Measurements from ENCODE around the gene RHD.
"Not testable (repeated sequence)": the region's sequence is repeated elsewhere in the genome, so short reads cannot be mapped to it uniquely, and the experiment has no call there.

Gene RHD

GRCh38 chr1:25361901-25362300, 89.6 kb downstream of the RHD start:
- H3K4me3 ChIP-seq (replicated peaks; ENCODE audit: insufficient read depth, low read length), result no peak overlapping the region
- no peak overlapping the region for H3K27ac ChIP-seq (replicated peaks)
- DNase-seq (ENCODE audit: low read depth in 1 of 2, low spot score in 1 of 2), result no peak
- no peaks in the 10 kb centered on the region for H3K27me3 ChIP-seq (ENCODE audit: insufficient read depth, poor library complexity, severe bottlenecking)
- no peak for TF ChIP-seq GABPA (IDR thresholded peaks at IDR 0.05; ENCODE audit: low read depth)

GRCh38 chr1:25362634-25363559, 90.6 kb downstream of the RHD start:
- H3K4me3 ChIP-seq (replicated peaks; ENCODE audit: insufficient read depth, low read length); H3K27ac ChIP-seq (replicated peaks); DNase-seq (ENCODE audit: low read depth in 1 of 2, low spot score in 1 of 2); H3K27me3 ChIP-seq (ENCODE audit: insufficient read depth, poor library complexity, severe bottlenecking): not testable (repeated sequence)

GRCh38 chr1:25369241-25369640, 96.9 kb downstream of the RHD start:
- H3K4me3 ChIP-seq (replicated peaks; ENCODE audit: insufficient read depth, low read length), result no peak overlapping the region
- no peaks in the 10 kb centered on the region for H3K27me3 ChIP-seq (ENCODE audit: insufficient read depth, poor library complexity, severe bottlenecking)
- no peak for DNase-seq (ENCODE audit: low read depth in 1 of 2, low spot score in 1 of 2)
- TF ChIP-seq SPI1 (IDR thresholded peaks at IDR 0.05; ENCODE audit: borderline replicate concordance, low read depth) (no peak), GABPA (IDR thresholded peaks at IDR 0.05; ENCODE audit: low read depth) (no peak), CTCF (IDR thresholded peaks at IDR 0.05; ENCODE audit: insufficient read depth, low read length) (no peak), REST (IDR thresholded peaks at IDR 0.05; ENCODE audit: insufficient replicate concordance, low read depth) (no peak), POLR2AphosphoS5 (IDR thresholded peaks at IDR 0.05; ENCODE audit: low read depth) (no peak)
- H3K27ac ChIP-seq (replicated peaks), result no peak overlapping the region

GRCh38 chr1:25369691-25370271, 97.5 kb downstream of the RHD start:
- not testable (repeated sequence) for H3K27me3 ChIP-seq (ENCODE audit: insufficient read depth, poor library complexity, severe bottlenecking); H3K27ac ChIP-seq (replicated peaks); H3K4me3 ChIP-seq (replicated peaks; ENCODE audit: insufficient read depth, low read length)
- peak in 1 of 2 experiments; percentile 68 for DNase-seq (ENCODE audit: low read depth in 1 of 2, low spot score in 1 of 2)

- not testable (repeated sequence) for H3K4me3 ChIP-seq (replicated peaks; ENCODE audit: insufficient read depth, low read length); DNase-seq (ENCODE audit: low read depth in 1 of 2, low spot score in 1 of 2); H3K27me3 ChIP-seq (ENCODE audit: insufficient read depth, poor library complexity, severe bottlenecking); H3K27ac ChIP-seq (replicated peaks)
Measured at GRCh38 chr1:25371757-25372156, 99.4 kb downstream of the RHD start.

GRCh38 chr1:25378367-25378766, 106.1 kb downstream of the RHD start:
- not testable (repeated sequence) for DNase-seq (ENCODE audit: low read depth in 1 of 2, low spot score in 1 of 2); H3K27ac ChIP-seq (replicated peaks); H3K27me3 ChIP-seq (ENCODE audit: insufficient read depth, poor library complexity, severe bottlenecking); H3K4me3 ChIP-seq (replicated peaks; ENCODE audit: insufficient read depth, low read length)

Measured in HL-60 (cell line).